ENCODE measurements around the gene IZUMO3. TPM values are rescaled to one million over a fixed set of nuclear protein-coding genes. Genes with fewer than 3 reads are reported as not detected.

Gene IZUMO3
- total RNA-seq, 4 donors from 2014 or later = not detected

DNA sequence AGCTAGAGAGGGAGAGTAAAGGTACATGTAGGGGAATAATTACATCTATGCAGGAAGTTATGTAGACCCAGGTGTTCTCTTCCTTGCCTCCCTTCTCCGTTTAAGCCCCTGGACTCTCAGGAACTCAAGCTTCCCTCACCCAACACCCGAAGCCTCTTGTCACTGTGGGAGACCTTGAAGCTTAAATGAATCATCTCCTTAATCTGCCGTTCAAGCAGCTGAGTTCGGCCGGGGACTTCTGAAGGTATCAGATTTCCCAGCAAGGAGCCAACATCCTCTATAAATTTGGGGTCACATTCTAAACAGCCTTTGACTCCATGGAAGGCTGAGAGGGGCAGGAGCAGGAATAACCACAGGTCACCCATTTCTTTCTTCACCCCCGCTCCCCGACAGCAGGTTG lies 412 bp downstream of the IZUMO3 start:
- no peak for DNase-seq (ENCODE audit: low spot score in 2 of 2)
- H3K4me1 ChIP-seq = no peaks in the 10 kb centered on the region
- H3K36me3 ChIP-seq = no peaks in the 10 kb centered on the region
- no peak overlapping the region for H3K27ac ChIP-seq
- H3K27me3 ChIP-seq = no peaks in the 10 kb centered on the region
- 56% methylated on average over 7 of the region's 7 CpGs for WGBS
- H3K9me3 ChIP-seq = no peaks in the 10 kb centered on the region
- no peak overlapping the region for H3K4me3 ChIP-seq
- TF ChIP-seq POLR2AphosphoS5 (IDR thresholded peaks at IDR 0.05) = no peak
- TF ChIP-seq POLR2A (IDR thresholded peaks at IDR 0.05) = no peak
- no peak for TF ChIP-seq EP300 (IDR thresholded peaks at IDR 0.05)
- TF ChIP-seq, protein P1, sequence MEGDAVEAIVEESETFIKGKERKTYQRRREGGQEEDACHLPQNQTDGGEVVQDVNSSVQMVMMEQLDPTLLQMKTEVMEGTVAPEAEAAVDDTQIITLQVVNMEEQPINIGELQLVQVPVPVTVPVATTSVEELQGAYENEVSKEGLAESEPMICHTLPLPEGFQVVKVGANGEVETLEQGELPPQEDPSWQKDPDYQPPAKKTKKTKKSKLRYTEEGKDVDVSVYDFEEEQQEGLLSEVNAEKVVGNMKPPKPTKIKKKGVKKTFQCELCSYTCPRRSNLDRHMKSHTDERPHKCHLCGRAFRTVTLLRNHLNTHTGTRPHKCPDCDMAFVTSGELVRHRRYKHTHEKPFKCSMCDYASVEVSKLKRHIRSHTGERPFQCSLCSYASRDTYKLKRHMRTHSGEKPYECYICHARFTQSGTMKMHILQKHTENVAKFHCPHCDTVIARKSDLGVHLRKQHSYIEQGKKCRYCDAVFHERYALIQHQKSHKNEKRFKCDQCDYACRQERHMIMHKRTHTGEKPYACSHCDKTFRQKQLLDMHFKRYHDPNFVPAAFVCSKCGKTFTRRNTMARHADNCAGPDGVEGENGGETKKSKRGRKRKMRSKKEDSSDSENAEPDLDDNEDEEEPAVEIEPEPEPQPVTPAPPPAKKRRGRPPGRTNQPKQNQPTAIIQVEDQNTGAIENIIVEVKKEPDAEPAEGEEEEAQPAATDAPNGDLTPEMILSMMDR (IDR thresholded peaks at IDR 0.05) = no peak

DNA sequence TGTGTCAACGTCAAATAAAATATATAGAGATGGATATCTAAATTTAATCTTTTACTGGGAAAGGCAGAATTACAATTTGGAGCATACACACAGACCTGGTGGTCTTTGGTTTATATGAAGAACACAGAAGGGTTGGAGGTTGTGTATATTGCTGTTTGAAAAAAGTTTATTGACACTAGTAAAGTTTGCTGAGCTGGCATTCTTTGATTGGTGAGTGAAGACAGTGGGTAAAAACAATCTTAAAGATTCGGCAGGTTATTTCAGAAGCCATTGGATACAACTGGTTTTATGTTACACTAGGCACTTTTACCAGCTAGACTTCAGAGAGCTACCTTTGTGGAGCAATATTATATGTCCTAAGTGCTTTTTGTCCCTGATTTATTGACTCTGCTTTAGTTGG lies 27.2 kb downstream of the IZUMO3 start:
- no peak for DNase-seq (ENCODE audit: low spot score in 2 of 2)
- TF ChIP-seq POLR2A (IDR thresholded peaks at IDR 0.05) (no peak), POLR2AphosphoS5 (IDR thresholded peaks at IDR 0.05) (no peak), EP300 (IDR thresholded peaks at IDR 0.05) (no peak)
- TF ChIP-seq, protein P1 (IDR thresholded peaks at IDR 0.05) = no peak
- WGBS = 77% methylated on average over 2 of the region's 2 CpGs

DNA sequence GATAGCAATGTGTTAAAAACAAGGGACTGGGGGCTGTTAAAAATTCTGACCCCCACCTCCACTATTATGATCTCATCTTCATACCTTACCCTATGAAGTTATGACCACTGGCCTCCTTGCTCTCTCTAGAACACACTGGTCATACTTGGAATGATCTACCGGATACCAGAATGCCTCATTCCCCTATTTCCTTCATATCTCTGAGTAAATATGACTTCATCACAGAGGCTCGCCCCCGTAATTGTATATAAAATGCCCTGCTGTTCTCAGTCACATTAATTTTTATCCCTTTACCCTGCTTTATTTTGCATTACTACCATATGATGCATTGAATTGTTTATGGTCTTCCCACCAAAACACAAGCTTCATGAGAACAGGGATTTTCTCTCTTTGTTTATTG lies 29.2 kb downstream of the IZUMO3 start:
- Histone ChIP-seq H3K27me3 (no peaks in the 10 kb centered on the region), H3K4me3 (no peak overlapping the region), H3K9me3 (no peaks in the 10 kb centered on the region), H3K27ac (no peak overlapping the region), H3K36me3 (no peaks in the 10 kb centered on the region), H3K4me1 (no peaks in the 10 kb centered on the region)
- DNase-seq (ENCODE audit: low spot score in 2 of 2) = no peak
- 83% methylated on average over 3 of the region's 3 CpGs for WGBS
- TF ChIP-seq EP300 (IDR thresholded peaks at IDR 0.05) (no peak), POLR2AphosphoS5 (IDR thresholded peaks at IDR 0.05) (no peak)

More for the DNA sequence above, 27.2 kb downstream of the IZUMO3 start:
- Histone ChIP-seq H3K9me3 (no peaks in the 10 kb centered on the region), H3K4me1 (no peaks in the 10 kb centered on the region), H3K4me3 (no peak overlapping the region), H3K27me3 (no peaks in the 10 kb centered on the region), H3K36me3 (no peaks in the 10 kb centered on the region), H3K27ac (no peak overlapping the region)

DNA sequence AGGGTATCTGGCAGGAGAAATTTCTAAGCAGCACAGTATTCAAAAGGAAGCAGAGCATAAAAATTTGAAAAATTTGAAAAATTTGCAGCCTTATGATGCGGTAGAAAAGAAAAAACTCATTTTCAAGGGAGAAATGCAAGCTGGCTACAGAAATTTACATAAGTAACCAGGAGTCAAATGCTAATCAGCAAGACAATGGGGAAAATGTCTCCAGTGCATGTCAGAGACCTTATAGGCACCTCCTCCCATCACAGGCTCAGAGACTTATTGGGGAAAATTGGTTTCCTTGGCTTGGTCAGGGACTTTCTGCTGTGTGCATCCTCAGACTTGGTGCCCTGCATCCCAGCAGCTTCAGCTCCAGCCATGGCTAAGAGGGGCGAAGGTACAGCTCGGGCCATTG lies 35.8 kb downstream of the IZUMO3 start:
- Histone ChIP-seq H3K27ac (no peak overlapping the region), H3K27me3 (no peaks in the 10 kb centered on the region), H3K36me3 (no peaks in the 10 kb centered on the region), H3K4me1 (no peaks in the 10 kb centered on the region), H3K4me3 (no peak overlapping the region), H3K9me3 (no peaks in the 10 kb centered on the region)
- no peak for TF ChIP-seq POLR2AphosphoS5 (IDR thresholded peaks at IDR 0.05)
- TF ChIP-seq EP300 (IDR thresholded peaks at IDR 0.05) = no peak
- TF ChIP-seq, protein P1 (IDR thresholded peaks at IDR 0.05) = no peak
- TF ChIP-seq POLR2A (IDR thresholded peaks at IDR 0.05) = no peak
- WGBS = 97% methylated on average over 3 of the region's 3 CpGs
- no peak for DNase-seq (ENCODE audit: low spot score in 2 of 2)

DNA sequence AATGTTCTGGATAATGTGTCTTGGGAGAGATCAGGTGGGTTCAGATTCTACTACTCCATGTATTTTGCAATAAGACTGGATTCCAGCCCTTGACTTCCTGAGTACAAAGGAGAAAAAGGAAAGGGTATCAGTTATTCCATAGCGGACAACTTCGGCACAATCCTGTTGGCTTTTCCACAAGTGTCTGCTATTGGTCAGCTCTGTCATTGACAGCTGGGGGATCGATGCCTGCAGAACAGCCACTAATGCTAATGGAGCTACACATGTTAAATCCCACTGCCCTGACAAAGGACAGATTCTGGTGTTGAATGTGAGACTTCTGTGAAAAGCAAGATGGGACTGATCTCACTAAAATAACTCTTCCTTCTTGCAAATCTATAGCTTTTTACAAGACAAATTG lies 41.2 kb downstream of the IZUMO3 start:
- Histone ChIP-seq H3K4me3 (no peak overlapping the region), H3K27ac (no peak overlapping the region), H3K36me3 (no peaks in the 10 kb centered on the region), H3K9me3 (no peaks in the 10 kb centered on the region), H3K27me3 (no peaks in the 10 kb centered on the region), H3K4me1 (no peaks in the 10 kb centered on the region)
- 88% methylated on average over 3 of the region's 3 CpGs for WGBS
- no peak for DNase-seq (ENCODE audit: low spot score in 2 of 2)
- TF ChIP-seq EP300 (IDR thresholded peaks at IDR 0.05) (no peak), POLR2AphosphoS5 (IDR thresholded peaks at IDR 0.05) (no peak), POLR2A (IDR thresholded peaks at IDR 0.05) (no peak)
- TF ChIP-seq, protein P1 (IDR thresholded peaks at IDR 0.05) = no peak
